Colonic mucosa (tissue), 4 donors: ENCODE measurements around the gene BTBD16. TPM values are rescaled to one million over a fixed set of nuclear protein-coding genes. Genes with fewer than 3 reads are reported as not detected.
A peak's percentile ranks its signal among the peaks of the same experiment; 100 is the strongest.

Experiments
- DNase-seq: peaks from one replicate; pipeline ENCODE4 v3.0.0-alpha.2; 2020
- H3K27ac ChIP-seq: fragments of 200-600 bp; one replicate; pipeline ENCODE4 v1.8.0; 2021
- H3K27me3 ChIP-seq: fragments of 200-600 bp; one replicate; pipeline ENCODE4 v1.8.0; 2021
- H3K36me3 ChIP-seq: fragments of 200-600 bp; one replicate; pipeline ENCODE4 v1.8.0; 2021
- H3K4me1 ChIP-seq: fragments of 200-600 bp; one replicate; pipeline ENCODE4 v1.8.0; 2021; ENCODE audit warnings: mild to moderate bottlenecking
- H3K4me3 ChIP-seq: fragments of 200-600 bp; one replicate; pipeline ENCODE4 v1.8.0; 2021
- H3K9ac ChIP-seq, 2 donors: one replicate each; pipeline ENCODE4 v1.7.0; 2013; ENCODE audit warnings: control low read depth in 2 of 2, low read depth in 2 of 2, low read length in 2 of 2
- H3K9me3 ChIP-seq: fragments of 200-600 bp; one replicate; pipeline ENCODE4 v1.8.0; 2021
- CTCF ChIP-seq: fragments of 200-600 bp; IDR thresholded peaks from one replicate; pipeline ENCODE4 v1.8.0; 2022; ENCODE audit warnings: antibody characterized with exemption, mild to moderate bottlenecking
- intact Hi-C: fragments of 100-400 bp; cut with DNase I; formaldehyde crosslinking; loops from one replicate; pipeline ENCODE4 v1.14.1; 2022
- total RNA-seq, 2 donors: library from RNA; stranded (reverse); fragmentation: NEBNext Ultra II Directional in 1 of 2; extraction: Animal tissue kit (Norgen Biotek cat#: 25700) in 1 of 2; gene quantifications; one replicate each; pipeline ENCODE4 v1.2.1, GENCODE V29; 2021
- donor health status: healthy.
- donor health status: DM: no; HTN: no; CAD: no.
- donor health status: DM: no; HTN: no; CAD: no.

The BTBD16 gene
- total RNA-seq, 2 donors from 2014 or later = 0.13 to 0.40 TPM

GRCh38 chr10:122341141-122341810 lies 70.2 kb downstream of the BTBD16 start:
- H3K9ac ChIP-seq = no peak overlapping the region
- no peak for TF ChIP-seq CTCF
- no peak overlapping the region for H3K4me3 ChIP-seq
- H3K9me3 ChIP-seq = no peaks in the 10 kb centered on the region
- no peak for DNase-seq
- H3K27ac ChIP-seq = no peak overlapping the region
- no peaks in the 10 kb centered on the region for H3K36me3 ChIP-seq
- H3K27me3 ChIP-seq = no peaks in the 10 kb centered on the region
- peaks cover 4% of the 10 kb centered on the region for H3K4me1 ChIP-seq
- intact Hi-C loops = loop anchor here (5.0 to 10.0 kb wide), 2 partner anchors 96 to 224 kb away; partner anchors contain the start of gene DMBT1

GRCh38 chr10:122342293-122343134 lies 71.4 kb downstream of the BTBD16 start:
- H3K27me3 ChIP-seq = no peaks in the 10 kb centered on the region
- H3K9me3 ChIP-seq = no peaks in the 10 kb centered on the region
- H3K36me3 ChIP-seq = no peaks in the 10 kb centered on the region
- no peak overlapping the region for H3K9ac ChIP-seq
- H3K27ac ChIP-seq = no peak overlapping the region
- H3K4me3 ChIP-seq = no peak overlapping the region
- peak; percentile 67 for TF ChIP-seq CTCF
- intact Hi-C loops = loop anchor here (5.0 to 10.0 kb wide), 2 partner anchors 95 to 222 kb away; partner anchors contain the start of gene DMBT1
- H3K4me1 ChIP-seq = peaks cover 4% of the 10 kb centered on the region
- peak; percentile 53 for DNase-seq

DNA sequence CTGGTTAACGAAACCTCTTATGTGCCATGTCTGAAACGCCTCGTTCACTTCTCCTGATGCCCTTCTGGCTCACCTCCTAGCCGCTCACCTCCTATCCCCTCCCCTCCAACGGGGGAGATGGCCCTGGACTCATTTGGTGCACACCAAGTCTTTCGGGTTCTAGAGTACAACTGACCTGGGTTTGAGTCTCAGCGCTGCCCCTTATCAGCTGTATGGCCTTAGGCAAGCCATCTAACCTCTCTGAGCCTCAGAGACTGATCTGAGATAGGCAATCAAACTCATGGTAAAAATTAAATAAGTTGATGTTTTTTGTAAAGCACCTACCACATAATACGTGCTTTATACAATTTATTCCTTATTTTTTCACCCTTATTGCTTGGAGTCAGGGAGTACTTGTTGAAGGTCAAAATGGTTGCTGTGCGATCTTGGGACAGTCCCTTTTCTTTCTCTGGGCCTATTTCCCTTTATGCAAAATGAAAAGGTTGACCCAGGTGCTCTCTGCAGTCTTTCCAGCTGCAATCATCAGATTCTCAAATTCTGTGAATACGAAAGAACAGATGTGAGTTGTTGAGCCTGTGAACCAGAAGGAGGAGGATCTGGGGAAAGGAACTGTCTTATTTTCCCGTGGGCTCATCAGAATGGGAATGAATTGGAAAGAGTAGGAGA lies 72.2 kb downstream of the BTBD16 start:
- H3K4me1 ChIP-seq = peaks cover 4% of the 10 kb centered on the region
- no peak for TF ChIP-seq CTCF
- no peaks in the 10 kb centered on the region for H3K9me3 ChIP-seq
- no peak for DNase-seq
- no peak overlapping the region for H3K9ac ChIP-seq
- H3K4me3 ChIP-seq = no peak overlapping the region
- H3K27me3 ChIP-seq = no peaks in the 10 kb centered on the region
- intact Hi-C loops = loop anchor here (5.0 to 10.0 kb wide), 2 partner anchors 94 to 222 kb away; partner anchors contain the start of gene DMBT1
- H3K27ac ChIP-seq = no peak overlapping the region
- no peaks in the 10 kb centered on the region for H3K36me3 ChIP-seq

DNA sequence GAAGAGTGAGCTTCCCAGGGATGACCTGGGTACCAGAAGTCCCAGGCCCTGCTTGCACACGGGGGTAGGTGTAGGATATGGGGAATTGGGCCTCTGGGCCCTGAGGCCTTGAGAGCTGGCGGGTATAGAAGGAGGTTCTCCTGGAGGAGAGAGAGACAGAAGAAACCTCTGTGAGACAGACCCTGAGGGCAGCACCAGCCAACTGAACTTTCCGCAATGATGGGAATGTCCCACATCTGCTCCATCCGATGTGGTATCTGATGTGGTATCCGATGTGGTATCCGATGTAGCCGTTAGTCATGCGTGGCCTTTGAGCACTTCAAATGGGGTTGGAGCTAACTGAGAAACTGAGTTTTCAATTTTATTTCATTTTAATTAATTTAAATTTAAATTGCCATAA lies 72.8 kb downstream of the BTBD16 start:
- no peak for DNase-seq
- no peak overlapping the region for H3K9ac ChIP-seq
- peaks cover 4% of the 10 kb centered on the region for H3K4me1 ChIP-seq
- no peaks in the 10 kb centered on the region for H3K36me3 ChIP-seq
- H3K4me3 ChIP-seq = no peak overlapping the region
- no peak for TF ChIP-seq CTCF
- no peak overlapping the region for H3K27ac ChIP-seq
- H3K27me3 ChIP-seq = no peaks in the 10 kb centered on the region
- no peaks in the 10 kb centered on the region for H3K9me3 ChIP-seq
- intact Hi-C loops = loop anchor here (5.0 to 10.0 kb wide), 2 partner anchors 93 to 221 kb away; partner anchors contain the start of gene DMBT1

GRCh38 chr10:122344741-122345258 lies 73.7 kb downstream of the BTBD16 start:
- Histone ChIP-seq H3K27me3 (no peaks in the 10 kb centered on the region), H3K4me1 (peaks cover 4% of the 10 kb centered on the region), H3K36me3 (no peaks in the 10 kb centered on the region), H3K9me3 (no peaks in the 10 kb centered on the region), H3K9ac (no peak overlapping the region), H3K4me3 (no peak overlapping the region), H3K27ac (no peak overlapping the region)
- TF ChIP-seq CTCF = no peak
- peak; percentile 53 for DNase-seq
- intact Hi-C loops = loop anchor here (5.0 to 10.0 kb wide), 2 partner anchors 93 to 220 kb away; partner anchors contain the start of gene DMBT1
